Left ventricle myocardium inferior (tissue), 1 donor: ENCODE data around the gene NOTUM. TPM values are rescaled to one million over a fixed set of nuclear protein-coding genes. Genes with fewer than 3 reads are reported as not detected.

Source experiments
- DNase-seq: peaks from one replicate; pipeline ENCODE4 v3.0.0-alpha.2; 2020
- H3K27ac ChIP-seq: fragments of 200-600 bp; replicated peaks from 2 replicates; pipeline ENCODE4 v1.8.0; 2021
- H3K27me3 ChIP-seq: fragments of 200-600 bp; 2 replicates; pipeline ENCODE4 v1.8.0; 2021; ENCODE audit warnings: low read depth
- H3K36me3 ChIP-seq: fragments of 200-600 bp; 2 replicates; pipeline ENCODE4 v1.8.0; 2021
- H3K4me1 ChIP-seq: fragments of 200-600 bp; 2 replicates; pipeline ENCODE4 v1.8.0; 2021
- H3K4me3 ChIP-seq: fragments of 200-600 bp; 2 replicates; pipeline ENCODE4 v1.8.0; 2021; ENCODE audit warnings: mild to moderate bottlenecking, moderate library complexity
- H3K9me3 ChIP-seq: fragments of 200-600 bp; replicated peaks from 2 replicates; pipeline ENCODE4 v1.8.0; 2021
- intact Hi-C: fragments of 100-400 bp; cut with micrococcal nuclease; formaldehyde crosslinking; loops from one replicate; pipeline ENCODE4 v1.11.0; 2022
- total RNA-seq: library from RNA; stranded (reverse); fragmentation: NEBNext Ultra II Directional; extraction: Animal tissue kit (Norgen Biotek cat#: 25700); gene quantifications from one replicate; pipeline ENCODE4 v1.2.1, GENCODE V29; 2021
- TF ChIP-seq, protein P1 (sequence below): fragments of 200-600 bp; IDR thresholded peaks from 2 replicates; pipeline ENCODE4 v1.8.0; 2021; ENCODE audit warnings: antibody characterized with exemption, mild to moderate bottlenecking, borderline replicate concordance
- donor health status: DM: no; HTN: yes; CAD: no; lungs with severe emphysema.

NOTUM gene
- total RNA-seq, 1 donor from 2014 or later: not detected

DNA sequence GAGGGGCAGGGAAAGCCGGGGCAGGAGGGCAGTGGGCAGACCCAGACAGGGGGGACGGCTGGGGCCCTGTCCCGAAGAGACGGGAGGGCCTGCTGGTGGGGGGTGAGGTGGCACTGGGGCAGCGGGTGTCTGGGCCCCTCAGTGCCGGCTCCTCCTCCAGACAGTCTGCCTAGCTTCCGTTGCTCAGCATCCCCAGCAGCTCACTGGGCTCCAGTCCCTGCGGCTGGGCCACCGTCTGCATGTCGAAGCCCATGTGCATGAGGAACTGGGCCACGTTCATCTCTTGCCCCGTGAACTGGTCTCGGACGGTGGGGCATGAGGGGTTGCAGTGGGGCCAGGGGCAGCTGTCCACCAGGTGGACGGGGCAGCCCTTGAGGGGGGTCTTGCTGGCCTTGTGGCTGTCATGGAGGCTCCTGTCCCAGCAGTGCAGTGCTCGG is 8.2 kb downstream of the NOTUM start:
- H3K36me3 ChIP-seq: no peaks in the 10 kb centered on the region
- H3K9me3 ChIP-seq: no peaks in the 10 kb centered on the region
- H3K4me1 ChIP-seq: no peaks in the 10 kb centered on the region
- peaks cover 45% of the 10 kb centered on the region for H3K27me3 ChIP-seq
- DNase-seq: no peak
- H3K27ac ChIP-seq: no peak overlapping the region
- TF ChIP-seq, protein P1, sequence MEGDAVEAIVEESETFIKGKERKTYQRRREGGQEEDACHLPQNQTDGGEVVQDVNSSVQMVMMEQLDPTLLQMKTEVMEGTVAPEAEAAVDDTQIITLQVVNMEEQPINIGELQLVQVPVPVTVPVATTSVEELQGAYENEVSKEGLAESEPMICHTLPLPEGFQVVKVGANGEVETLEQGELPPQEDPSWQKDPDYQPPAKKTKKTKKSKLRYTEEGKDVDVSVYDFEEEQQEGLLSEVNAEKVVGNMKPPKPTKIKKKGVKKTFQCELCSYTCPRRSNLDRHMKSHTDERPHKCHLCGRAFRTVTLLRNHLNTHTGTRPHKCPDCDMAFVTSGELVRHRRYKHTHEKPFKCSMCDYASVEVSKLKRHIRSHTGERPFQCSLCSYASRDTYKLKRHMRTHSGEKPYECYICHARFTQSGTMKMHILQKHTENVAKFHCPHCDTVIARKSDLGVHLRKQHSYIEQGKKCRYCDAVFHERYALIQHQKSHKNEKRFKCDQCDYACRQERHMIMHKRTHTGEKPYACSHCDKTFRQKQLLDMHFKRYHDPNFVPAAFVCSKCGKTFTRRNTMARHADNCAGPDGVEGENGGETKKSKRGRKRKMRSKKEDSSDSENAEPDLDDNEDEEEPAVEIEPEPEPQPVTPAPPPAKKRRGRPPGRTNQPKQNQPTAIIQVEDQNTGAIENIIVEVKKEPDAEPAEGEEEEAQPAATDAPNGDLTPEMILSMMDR: no peak
- H3K4me3 ChIP-seq: no peak overlapping the region
- intact Hi-C loops: no loop called here

DNA sequence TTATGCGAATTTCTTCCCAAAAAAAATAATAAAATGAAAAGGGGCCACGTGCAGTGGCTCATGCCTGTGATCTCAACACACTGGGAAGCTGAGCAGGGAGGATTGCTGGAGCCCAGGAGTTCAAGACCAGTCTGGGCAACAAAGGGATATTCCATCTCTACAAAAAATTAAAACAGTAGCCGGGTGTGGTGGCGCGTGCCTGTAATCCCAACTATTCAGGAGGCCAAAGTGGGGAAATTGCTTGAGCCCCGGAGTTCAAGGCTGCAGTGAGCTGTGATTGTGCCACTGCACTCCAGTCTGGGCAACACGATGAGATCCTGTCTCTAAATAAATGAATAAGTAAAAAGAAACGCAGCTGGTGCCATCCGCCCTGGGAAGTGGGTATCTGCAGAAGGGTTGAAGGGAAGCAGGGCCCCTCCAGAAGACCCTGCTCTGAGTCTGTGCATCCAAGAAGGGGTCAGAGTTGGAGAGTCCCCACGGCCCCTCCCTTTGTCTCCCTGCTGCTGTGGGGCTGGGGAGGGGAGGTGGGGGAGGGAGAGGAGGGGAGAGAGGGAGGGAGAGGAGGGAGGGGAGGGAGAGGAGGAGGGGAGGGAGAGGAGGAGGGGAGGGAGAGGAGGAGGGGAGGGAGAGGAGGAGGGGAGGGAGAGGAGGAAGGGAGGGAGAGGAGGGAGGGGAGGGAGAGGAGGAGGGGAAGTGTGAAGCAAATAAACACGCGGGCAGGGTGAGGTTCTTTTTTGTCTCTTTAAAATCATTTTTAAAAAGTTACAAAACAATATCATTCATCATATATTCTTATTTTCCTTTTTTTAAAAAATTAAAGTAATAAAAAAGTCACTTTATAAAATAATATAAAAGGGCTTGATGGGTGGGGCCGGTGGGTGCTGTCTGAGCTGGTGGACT is 9.0 kb downstream of the NOTUM start:
- H3K4me3 ChIP-seq: no peak overlapping the region
- TF ChIP-seq, protein P1: no peak
- no peak for DNase-seq
- H3K4me1 ChIP-seq: no peaks in the 10 kb centered on the region
- intact Hi-C loops: no loop called here
- no peaks in the 10 kb centered on the region for H3K36me3 ChIP-seq
- H3K27me3 ChIP-seq: peaks cover 37% of the 10 kb centered on the region
- H3K9me3 ChIP-seq: no peaks in the 10 kb centered on the region
- H3K27ac ChIP-seq: no peak overlapping the region

DNA sequence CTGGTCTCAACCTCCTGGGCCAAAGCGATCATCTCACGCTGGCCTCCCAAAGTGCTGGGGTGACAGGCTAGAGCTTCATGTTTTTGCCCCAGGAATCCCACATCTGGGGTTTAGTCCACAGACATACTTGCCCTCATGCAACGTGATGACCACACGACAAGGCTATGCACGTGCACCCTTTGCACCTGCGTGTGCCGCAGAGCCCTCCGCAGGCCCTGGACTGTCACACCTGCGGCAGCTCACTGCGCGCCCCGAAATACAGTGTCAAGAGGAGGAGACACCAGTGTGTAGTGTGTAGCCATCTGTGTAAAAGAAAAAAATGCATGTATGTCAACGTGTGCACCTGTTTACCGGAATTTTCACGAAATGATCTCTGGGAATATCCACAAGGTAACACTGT is 10.5 kb downstream of the NOTUM start:
- H3K4me1 ChIP-seq: no peaks in the 10 kb centered on the region
- no peaks in the 10 kb centered on the region for H3K36me3 ChIP-seq
- intact Hi-C loops: no loop called here
- no peaks in the 10 kb centered on the region for H3K9me3 ChIP-seq
- DNase-seq: no peak
- H3K27me3 ChIP-seq: peaks cover 29% of the 10 kb centered on the region
- no peak overlapping the region for H3K27ac ChIP-seq
- TF ChIP-seq, protein P1: no peak
- no peak overlapping the region for H3K4me3 ChIP-seq

DNA sequence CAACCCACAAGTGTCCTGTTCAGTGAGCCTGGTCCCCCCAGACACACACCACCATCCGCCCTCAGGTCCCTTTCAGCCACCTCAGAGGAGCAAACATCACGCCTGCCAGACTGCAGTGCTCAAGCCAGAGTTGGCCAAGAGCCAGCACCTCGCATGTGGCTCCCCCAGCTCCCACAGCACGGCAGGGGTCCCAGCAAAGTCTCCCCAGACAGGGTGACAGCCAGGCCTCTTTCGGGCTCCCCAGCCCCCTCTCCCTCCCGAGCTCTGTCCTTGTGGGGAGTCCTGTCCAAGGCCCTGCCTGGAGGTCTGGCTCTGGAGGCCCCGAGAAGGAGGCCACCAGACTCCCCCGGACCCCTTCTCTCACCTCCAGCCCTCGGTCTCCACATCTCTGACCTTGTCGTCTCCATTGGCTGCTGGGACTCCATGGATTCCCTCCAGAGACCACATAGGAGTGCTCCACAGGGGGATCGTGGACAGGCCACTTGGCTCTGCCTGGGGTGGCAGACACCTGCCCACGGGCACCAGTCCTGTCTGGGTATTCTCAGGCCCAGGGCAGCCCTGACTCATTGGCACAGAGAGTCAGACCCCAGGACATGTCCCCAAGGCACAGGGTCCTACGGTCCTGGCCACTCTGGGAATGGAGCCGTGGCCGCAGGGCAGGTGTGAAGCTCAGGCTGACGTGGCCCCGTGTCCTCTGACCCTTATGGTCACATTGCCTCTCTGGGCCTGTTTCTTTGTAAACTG is 12.2 kb downstream of the NOTUM start:
- H3K27ac ChIP-seq: no peak overlapping the region
- no peaks in the 10 kb centered on the region for H3K36me3 ChIP-seq
- no peak for DNase-seq
- H3K4me1 ChIP-seq: no peaks in the 10 kb centered on the region
- intact Hi-C loops: no loop called here
- H3K27me3 ChIP-seq: peaks cover 25% of the 10 kb centered on the region
- no peak overlapping the region for H3K4me3 ChIP-seq
- H3K9me3 ChIP-seq: no peaks in the 10 kb centered on the region
- TF ChIP-seq, protein P1: no peak

DNA sequence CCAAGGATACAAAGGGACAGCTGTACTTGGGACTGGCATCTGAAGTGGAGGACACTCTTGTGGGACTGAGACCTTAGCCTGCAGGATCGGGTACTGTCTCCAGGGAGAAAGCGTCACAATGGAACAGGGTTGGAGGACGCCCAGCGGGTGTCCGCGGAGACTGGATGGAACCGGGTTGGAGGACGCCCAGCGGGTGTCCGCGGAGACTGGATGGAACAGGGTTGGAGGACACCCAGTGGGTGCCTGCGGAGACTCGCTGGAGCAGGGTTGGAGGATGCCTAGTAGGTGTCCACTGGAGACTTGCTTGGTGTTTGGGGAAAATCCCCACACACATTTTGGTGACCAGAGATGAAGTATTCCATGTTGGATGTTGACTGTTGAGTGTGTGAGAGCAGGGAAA is 13.8 kb downstream of the NOTUM start, which contains the start of gene MYADML2:
TSS of gene MYADML2 (minus strand) at position 45 of the 400 bp plus-strand sequence. CDS start 5,492 bp downstream, outside the sequence.
- H3K4me3 ChIP-seq: no peak within 1 kb of the TSS
- DNase-seq: no peak
- peaks cover 22% of the 10 kb centered on the region for H3K27me3 ChIP-seq
- H3K36me3 ChIP-seq: no peaks in the 10 kb centered on the region
- intact Hi-C loops: no loop called here
- H3K27ac ChIP-seq: no peak within 1 kb of the TSS
- H3K9me3 ChIP-seq: no peaks in the 10 kb centered on the region
- TF ChIP-seq, protein P1: no peak
- H3K4me1 ChIP-seq: no peaks in the 10 kb centered on the region
